HG03135 (cell line): ENCODE results near the gene FOXP1.

Experiments used
- ATAC-seq: cut with Tn5 transposase; IDR thresholded peaks from one replicate; pipeline ENCODE4 v1.9.1; 2021; ENCODE audit warnings: mild to moderate bottlenecking, moderate library complexity; ENCODE audit not compliant: unreplicated experiment

FOXP1 gene

GRCh38 chr3:71251156-71251775 lies 332.3 kb downstream of the FOXP1 start:
- ATAC-seq, result no peak

- ATAC-seq, result no peak
Measured at GRCh38 chr3:71250026-71250425, 333.5 kb downstream of the FOXP1 start.

GRCh38 chr3:71247958-71248335 lies 335.6 kb downstream of the FOXP1 start:
- ATAC-seq, result no peak

- no peak for ATAC-seq
Measured at GRCh38 chr3:71247221-71247957, 336.1 kb downstream of the FOXP1 start.

- no peak for ATAC-seq
Measured at GRCh38 chr3:71245971-71246880, 337.3 kb downstream of the FOXP1 start.

GRCh38 chr3:71244826-71245488 lies 338.6 kb downstream of the FOXP1 start:
- ATAC-seq, result no peak

- no peak for ATAC-seq
Measured at GRCh38 chr3:71244153-71244825, 339.2 kb downstream of the FOXP1 start.

- no peak for ATAC-seq
Measured at GRCh38 chr3:71243229-71243628, 340.3 kb downstream of the FOXP1 start.

- no peak for ATAC-seq
Measured at GRCh38 chr3:71241981-71242560, 341.5 kb downstream of the FOXP1 start.

GRCh38 chr3:71241246-71241901 lies 342.2 kb downstream of the FOXP1 start:
- no peak for ATAC-seq

GRCh38 chr3:71240034-71240433 lies 343.5 kb downstream of the FOXP1 start:
- ATAC-seq, result no peak

GRCh38 chr3:71238355-71238757 lies 345.2 kb downstream of the FOXP1 start:
- ATAC-seq, result no peak

- no peak for ATAC-seq
Measured at GRCh38 chr3:71237672-71238071, 345.9 kb downstream of the FOXP1 start.

- ATAC-seq, result no peak
Measured at GRCh38 chr3:71235846-71236245, 347.7 kb downstream of the FOXP1 start.

GRCh38 chr3:71232895-71233294 lies 350.6 kb downstream of the FOXP1 start:
- no peak for ATAC-seq

GRCh38 chr3:71232175-71232679 lies 351.3 kb downstream of the FOXP1 start:
- ATAC-seq, result no peak

- ATAC-seq, result no peak
Measured at GRCh38 chr3:71231680-71232079, 351.8 kb downstream of the FOXP1 start.

GRCh38 chr3:71229905-71230657 lies 353.4 kb downstream of the FOXP1 start:
- ATAC-seq, result no peak
